GM19372 (cell line): ENCODE data around the gene CEACAM7.
"Not testable (repeated sequence)": the region's sequence is repeated elsewhere in the genome, so short reads cannot be mapped to it uniquely, and the experiment has no call there.

Experiments
- ATAC-seq: cut with Tn5 transposase; IDR thresholded peaks from one replicate; pipeline ENCODE4 v1.9.1; 2021; ENCODE audit warnings: mild to moderate bottlenecking, low read depth, moderate library complexity; ENCODE audit not compliant: unreplicated experiment

CEACAM7 gene

GRCh38 chr19:41688098-41688497, at the start of gene CEACAM7:
Gene CEACAM7 (minus strand): TSS chr19:41688270. CDS start chr19:41688165, 105 bp downstream.
- ATAC-seq = no peak

DNA sequence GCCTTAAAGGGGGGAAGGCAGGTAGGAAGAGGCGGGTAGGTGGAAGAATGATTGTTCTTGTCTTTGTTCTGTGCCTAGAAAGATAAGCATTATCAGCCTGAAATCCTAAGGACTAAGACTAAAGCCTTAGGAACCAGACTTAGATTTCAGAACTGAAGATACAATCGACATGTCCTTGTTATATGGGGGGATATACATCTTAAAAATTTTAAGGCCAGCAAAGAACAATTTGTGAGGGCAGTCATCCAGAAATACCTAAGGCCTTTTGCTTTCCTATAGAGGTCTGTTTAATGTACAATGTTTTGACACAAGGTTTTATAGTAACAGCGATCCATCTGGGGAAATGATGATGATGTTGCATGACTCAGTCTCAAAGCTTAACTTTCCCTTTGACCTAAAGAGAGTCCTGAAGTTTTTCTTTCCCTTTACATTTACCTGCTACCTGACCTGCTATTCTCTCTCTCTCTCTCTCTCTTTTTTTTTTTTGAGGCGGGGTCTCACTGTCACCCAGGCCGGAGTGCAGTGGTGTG, 47.1 kb upstream of the CEACAM7 start:
- no peak for ATAC-seq

DNA sequence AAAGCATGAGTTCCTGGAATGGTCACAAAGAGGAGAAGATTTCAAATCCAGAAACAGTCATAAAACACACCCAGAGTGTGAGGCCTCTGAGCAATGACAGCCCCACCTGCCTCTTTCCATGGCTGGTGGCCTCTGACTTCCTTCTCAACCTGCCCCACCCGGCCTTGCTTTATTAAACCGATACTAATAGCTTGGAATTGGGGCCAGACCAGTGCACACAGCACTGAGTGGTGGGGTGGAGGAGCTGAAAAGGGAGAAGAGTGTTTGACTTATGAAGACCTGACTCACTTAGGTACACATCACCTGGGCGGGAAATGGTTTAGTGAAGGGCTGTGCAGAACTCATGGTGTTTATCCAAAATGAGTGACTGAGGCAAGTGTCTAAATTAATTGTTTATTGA, 46.5 kb upstream of the CEACAM7 start:
- ATAC-seq = no peak

GRCh38 chr19:41734156-41734555, 46.1 kb upstream of the CEACAM7 start:
- ATAC-seq = no peak

DNA sequence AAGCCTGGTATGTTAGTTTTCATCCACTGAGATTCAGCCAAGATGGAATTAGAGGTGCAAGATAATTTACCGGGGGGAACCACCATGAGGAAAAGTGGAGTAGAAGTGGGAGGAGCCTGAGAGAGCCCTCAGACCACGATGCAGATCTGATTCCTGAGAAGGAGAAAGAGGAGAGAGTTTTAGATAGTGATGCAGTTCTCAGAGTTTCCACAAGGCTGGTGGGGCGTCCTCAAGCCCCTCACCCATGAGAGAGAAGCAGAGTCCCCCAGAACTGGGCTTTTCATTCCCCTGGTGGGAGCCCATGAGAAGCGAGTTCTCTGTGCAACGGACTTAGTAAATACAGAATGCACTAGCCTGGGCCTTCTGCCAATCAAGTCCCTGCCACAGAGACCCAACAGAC, 38.4 kb upstream of the CEACAM7 start:
- ATAC-seq = no peak

- ATAC-seq = no peak
Measured at GRCh38 chr19:41720103-41720502, 32.0 kb upstream of the CEACAM7 start.

DNA sequence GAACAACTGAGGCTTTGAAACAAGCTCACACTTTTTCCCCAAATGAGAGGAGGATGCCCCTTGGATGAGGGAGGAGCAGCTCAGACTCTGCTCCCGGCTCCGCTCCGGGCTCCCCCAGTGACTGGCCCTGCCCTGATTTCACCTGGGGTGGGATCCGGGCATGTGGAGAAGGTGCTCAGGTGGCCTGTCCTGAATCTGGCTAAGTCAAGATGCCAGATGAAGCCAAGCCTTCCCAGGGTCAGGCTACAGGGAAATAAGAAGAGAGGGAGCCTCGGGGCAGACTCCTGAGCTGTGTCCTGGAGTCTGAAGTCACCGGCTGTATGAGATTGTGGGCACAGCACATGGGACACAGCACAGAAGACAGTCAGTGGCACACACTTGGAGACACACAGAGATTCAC, 30.7 kb upstream of the CEACAM7 start:
- no peak for ATAC-seq

- ATAC-seq = no peak
Measured at GRCh38 chr19:41714598-41714997, 26.5 kb upstream of the CEACAM7 start.

- ATAC-seq = no peak
Measured at GRCh38 chr19:41711376-41712261, 23.5 kb upstream of the CEACAM7 start.

DNA sequence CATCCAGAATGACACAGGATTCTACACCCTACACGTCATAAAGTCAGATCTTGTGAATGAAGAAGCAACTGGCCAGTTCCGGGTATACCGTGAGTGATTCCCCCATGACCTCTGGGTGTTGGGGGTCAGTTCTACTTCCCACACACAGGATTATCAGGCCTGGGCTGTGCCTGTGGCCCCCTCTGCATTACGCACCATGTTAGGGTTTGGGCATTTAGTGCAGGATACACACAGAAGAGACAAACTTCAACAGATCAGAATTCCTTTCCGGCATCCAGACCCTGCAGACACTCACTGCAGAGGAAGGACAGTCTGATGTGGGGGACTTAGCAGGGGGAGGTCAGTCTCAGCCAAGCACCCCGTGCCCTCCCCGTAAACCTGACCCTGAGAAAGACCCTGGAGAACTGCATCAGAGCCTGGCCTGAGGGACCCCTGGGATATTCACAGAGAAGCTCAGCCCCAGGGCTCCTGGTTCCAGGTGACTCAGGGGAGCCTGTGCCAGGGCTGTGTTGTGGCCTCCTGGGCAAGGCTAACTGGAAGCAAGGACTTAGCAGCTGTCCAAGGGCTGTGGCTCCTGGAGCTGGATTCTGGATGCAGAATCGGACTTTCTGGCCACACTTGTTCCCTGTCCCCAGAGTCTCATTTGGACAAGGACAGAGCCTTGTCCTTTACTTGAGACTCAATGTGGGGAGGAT, 22.0 kb upstream of the CEACAM7 start:
- ATAC-seq = no peak

DNA sequence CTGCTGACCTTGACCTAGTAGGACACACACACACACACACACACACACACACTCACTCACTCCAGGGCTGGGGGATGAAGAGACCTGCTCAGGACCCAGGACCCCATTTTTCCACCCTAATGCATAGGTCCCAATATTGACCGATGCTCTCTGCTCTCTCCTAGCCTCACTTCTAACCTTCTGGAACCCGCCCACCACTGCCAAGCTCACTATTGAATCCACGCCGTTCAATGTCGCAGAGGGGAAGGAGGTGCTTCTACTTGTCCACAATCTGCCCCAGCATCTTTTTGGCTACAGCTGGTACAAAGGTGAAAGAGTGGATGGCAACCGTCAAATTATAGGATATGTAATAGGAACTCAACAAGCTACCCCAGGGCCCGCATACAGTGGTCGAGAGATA, 21.4 kb upstream of the CEACAM7 start:
- not testable (repeated sequence) for ATAC-seq

DNA sequence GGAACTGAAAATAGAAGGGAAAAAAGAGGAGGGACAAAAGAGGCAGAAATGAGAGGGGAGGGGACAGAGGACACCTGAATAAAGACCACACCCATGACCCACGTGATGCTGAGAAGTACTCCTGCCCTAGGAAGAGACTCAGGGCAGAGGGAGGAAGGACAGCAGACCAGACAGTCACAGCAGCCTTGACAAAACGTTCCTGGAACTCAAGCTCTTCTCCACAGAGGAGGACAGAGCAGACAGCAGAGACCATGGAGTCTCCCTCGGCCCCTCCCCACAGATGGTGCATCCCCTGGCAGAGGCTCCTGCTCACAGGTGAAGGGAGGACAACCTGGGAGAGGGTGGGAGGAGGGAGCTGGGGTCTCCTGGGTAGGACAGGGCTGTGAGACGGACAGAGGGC, 20.4 kb upstream of the CEACAM7 start, which contains the start of gene CEACAM5:
CEACAM5 (plus strand) TSS at position 146 of the 400 bp plus-strand sequence; CDS start at position 252, 106 bp downstream.
- no peak for ATAC-seq

DNA sequence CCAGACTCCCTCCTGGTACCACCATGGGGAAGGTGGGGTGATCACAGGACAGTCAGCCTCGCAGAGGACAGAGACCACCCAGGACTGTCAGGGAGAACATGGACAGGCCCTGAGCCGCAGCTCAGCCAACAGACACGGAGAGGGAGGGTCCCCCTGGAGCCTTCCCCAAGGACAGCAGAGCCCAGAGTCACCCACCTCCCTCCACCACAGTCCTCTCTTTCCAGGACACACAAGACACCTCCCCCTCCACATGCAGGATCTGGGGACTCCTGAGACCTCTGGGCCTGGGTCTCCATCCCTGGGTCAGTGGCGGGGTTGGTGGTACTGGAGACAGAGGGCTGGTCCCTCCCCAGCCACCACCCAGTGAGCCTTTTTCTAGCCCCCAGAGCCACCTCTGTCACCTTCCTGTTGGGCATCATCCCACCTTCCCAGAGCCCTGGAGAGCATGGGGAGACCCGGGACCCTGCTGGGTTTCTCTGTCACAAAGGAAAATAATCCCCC, 19.9 kb upstream of the CEACAM7 start:
- ATAC-seq = no peak

DNA sequence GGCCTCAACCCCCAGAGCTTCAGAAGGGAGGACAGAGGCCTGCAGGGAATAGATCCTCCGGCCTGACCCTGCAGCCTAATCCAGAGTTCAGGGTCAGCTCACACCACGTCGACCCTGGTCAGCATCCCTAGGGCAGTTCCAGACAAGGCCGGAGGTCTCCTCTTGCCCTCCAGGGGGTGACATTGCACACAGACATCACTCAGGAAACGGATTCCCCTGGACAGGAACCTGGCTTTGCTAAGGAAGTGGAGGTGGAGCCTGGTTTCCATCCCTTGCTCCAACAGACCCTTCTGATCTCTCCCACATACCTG, 19.4 kb upstream of the CEACAM7 start:
- ATAC-seq = no peak

DNA sequence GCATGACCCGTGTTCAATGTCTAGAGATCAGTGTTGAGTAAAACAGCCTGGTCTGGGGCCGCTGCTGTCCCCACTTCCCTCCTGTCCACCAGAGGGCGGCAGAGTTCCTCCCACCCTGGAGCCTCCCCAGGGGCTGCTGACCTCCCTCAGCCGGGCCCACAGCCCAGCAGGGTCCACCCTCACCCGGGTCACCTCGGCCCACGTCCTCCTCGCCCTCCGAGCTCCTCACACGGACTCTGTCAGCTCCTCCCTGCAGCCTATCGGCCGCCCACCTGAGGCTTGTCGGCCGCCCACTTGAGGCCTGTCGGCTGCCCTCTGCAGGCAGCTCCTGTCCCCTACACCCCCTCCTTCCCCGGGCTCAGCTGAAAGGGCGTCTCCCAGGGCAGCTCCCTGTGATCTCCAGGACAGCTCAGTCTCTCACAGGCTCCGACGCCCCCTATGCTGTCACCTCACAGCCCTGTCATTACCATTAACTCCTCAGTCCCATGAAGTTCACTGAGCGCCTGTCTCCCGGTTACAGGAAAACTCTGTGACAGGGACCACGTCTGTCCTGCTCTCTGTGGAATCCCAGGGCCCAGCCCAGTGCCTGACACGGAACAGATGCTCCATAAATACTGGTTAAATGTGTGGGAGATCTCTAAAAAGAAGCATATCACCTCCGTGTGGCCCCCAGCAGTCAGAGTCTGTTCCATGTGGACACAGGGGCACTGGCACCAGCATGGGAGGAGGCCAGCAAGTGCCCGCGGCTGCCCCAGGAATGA, 18.9 kb upstream of the CEACAM7 start:
- ATAC-seq = no peak

DNA sequence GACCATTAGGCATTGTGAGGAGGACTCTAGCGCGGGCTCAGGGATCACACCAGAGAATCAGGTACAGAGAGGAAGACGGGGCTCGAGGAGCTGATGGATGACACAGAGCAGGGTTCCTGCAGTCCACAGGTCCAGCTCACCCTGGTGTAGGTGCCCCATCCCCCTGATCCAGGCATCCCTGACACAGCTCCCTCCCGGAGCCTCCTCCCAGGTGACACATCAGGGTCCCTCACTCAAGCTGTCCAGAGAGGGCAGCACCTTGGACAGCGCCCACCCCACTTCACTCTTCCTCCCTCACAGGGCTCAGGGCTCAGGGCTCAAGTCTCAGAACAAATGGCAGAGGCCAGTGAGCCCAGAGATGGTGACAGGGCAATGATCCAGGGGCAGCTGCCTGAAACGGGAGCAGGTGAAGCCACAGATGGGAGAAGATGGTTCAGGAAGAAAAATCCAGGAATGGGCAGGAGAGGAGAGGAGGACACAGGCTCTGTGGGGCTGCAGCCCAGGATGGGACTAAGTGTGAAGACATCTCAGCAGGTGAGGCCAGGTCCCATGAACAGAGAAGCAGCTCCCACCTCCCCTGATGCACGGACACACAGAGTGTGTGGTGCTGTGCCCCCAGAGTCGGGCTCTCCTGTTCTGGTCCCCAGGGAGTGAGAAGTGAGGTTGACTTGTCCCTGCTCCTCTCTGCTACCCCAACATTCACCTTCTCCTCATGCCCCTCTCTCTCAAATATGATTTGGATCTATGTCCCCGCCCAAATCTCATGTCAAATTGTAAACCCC, 17.5 kb upstream of the CEACAM7 start:
- no peak for ATAC-seq

DNA sequence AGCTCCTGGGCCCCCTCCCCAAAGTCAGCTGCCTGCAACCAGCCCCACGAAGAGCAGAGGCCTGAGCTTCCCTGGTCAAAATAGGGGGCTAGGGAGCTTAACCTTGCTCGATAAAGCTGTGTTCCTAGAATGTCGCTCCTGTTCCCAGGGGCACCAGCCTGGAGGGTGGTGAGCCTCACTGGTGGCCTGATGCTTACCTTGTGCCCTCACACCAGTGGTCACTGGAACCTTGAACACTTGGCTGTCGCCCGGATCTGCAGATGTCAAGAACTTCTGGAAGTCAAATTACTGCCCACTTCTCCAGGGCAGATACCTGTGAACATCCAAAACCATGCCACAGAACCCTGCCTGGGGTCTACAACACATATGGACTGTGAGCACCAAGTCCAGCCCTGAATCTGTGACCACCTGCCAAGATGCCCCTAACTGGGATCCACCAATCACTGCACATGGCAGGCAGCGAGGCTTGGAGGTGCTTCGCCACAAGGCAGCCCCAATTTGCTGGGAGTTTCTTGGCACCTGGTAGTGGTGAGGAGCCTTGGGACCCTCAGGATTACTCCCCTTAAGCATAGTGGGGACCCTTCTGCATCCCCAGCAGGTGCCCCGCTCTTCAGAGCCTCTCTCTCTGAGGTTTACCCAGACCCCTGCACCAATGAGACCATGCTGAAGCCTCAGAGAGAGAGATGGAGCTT, 15.7 kb upstream of the CEACAM7 start:
- no peak for ATAC-seq

DNA sequence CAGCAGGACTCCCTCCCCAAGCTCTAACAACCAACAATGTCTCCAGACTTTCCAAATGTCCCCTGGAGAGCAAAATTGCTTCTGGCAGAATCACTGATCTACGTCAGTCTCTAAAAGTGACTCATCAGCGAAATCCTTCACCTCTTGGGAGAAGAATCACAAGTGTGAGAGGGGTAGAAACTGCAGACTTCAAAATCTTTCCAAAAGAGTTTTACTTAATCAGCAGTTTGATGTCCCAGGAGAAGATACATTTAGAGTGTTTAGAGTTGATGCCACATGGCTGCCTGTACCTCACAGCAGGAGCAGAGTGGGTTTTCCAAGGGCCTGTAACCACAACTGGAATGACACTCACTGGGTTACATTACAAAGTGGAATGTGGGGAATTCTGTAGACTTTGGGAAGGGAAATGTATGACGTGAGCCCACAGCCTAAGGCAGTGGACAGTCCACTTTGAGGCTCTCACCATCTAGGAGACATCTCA, 14.1 kb upstream of the CEACAM7 start:
- no peak for ATAC-seq

DNA sequence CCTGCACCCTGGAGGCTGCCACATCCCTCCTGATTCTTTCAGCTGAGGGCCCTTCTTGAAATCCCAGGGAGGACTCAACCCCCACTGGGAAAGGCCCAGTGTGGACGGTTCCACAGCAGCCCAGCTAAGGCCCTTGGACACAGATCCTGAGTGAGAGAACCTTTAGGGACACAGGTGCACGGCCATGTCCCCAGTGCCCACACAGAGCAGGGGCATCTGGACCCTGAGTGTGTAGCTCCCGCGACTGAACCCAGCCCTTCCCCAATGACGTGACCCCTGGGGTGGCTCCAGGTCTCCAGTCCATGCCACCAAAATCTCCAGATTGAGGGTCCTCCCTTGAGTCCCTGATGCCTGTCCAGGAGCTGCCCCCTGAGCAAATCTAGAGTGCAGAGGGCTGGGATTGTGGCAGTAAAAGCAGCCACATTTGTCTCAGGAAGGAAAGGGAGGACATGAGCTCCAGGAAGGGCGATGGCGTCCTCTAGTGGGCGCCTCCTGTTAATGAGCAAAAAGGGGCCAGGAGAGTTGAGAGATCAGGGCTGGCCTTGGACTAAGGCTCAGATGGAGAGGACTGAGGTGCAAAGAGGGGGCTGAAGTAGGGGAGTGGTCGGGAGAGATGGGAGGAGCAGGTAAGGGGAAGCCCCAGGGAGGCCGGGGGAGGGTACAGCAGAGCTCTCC, 13.5 kb upstream of the CEACAM7 start:
- ATAC-seq = no peak
